ENCODE results near the gene GAS6.
"Not testable (repeated sequence)": the region's sequence is repeated elsewhere in the genome, so short reads cannot be mapped to it uniquely, and the experiment has no call there.

Gene GAS6

DNA sequence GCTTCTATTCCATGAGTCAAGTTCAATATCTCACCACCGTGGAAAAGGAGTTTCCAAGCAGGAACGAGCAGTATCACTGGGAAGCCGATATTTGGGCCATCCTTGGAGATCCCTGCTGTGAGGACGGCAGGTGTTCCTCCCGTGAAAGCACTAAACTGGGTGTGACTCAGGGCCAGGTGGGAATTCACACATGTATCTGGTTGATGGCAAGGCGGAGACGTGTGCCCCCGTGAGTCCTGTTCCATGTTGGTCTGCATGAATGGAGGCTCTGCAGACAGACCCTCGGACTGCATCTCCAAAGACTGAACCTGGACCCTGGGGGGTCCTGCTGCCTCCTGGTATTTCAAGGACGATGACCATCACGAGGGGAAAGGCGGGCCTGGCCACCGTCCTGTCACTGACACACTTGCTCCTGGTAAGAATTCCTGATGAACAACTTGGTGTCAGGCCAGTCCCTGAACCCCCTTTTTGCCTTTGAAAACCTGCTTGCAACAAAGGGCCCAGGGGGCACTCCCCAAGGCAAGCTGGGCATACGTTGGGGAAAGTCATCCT, 22.8 kb upstream of the GAS6 start:
- DNase-seq: no peak

DNA sequence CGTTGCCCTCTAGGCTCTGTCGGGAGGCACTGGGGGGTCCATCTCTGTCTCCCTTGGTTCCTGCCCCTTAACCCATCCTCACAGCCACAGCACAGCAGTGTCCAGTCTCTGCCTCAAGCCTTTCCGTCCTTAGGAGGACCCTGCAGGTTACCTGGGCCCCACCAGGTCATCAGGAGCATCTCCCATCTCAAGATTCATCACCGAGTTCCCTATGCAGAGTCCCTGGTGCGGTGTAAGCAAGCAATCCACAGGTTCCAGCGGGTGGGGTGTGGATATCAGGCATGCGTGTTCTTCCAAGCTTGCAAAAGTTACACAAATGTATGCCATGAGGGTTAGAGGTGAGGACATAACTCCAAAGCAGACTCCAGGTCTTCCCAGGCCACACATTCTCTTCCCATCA, 20.9 kb upstream of the GAS6 start:
- no peak for DNase-seq

DNA sequence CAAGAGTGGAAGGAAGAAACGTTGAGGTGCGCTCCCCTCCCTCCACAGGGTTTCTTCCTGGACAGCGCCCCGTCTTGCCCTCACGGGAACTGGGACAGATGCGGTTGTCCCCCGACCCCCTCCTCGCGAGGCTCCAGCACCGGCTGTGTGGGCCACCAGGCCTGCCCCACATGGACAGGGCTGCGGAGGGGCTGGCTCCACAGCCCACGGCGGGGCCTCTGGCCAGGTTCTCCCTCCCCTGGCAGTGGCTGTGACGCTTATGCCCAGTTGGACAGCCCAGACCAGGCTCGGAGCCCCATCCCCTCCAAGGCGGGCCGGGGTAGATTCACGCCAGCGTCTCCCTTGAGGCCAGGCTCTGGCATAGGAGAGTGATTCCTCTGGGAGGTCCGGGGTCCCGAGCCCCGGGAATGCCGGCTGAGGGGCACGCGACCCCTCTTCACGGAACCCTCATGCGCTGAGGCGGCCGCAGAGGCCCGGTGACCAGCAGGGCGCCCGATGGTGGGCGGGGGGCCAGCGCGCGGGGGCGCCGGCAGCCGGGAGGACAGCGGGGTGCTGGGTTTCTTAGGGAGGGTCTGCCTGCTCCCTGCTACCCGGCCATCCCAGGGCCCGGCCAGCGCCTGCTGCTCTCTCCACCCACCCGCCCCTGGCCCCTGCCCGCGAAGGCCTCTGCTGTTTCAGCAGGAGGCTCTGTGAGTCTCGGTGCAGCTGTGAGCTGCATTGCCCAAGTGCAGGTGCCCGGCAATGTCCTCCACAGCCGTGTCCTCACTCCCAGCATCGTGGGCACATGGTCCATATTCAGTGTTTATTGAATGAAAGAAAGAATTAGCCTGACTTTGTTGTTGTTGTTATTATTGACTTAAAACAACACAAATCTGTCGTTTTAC, 20.3 kb upstream of the GAS6 start:
- DNase-seq: no peak

DNA sequence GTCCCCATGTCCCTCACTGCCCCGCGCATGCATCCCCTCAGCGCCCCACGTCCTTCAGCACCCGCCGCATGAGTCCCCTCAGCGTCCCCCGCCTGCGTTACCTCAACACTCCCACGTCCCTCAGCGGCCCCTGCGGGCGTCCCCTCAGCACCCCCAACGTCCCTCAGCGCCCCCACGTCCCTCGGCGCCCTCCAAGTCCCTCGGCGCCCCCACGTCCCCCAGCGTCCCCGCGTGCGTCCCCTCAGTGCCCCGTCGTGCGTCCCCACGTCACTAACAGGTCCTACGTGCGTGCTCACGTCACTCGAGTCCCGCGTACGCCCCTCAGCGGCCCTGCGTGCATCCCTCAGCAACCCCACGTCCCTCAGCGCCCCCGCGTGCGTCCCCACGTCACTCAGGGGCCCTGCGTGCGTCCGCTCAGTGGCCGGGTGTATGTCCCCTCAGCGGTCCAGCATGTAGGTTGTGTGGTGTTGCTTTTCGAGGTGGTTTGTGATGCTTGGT, 19.5 kb upstream of the GAS6 start:
- no peak for DNase-seq

DNA sequence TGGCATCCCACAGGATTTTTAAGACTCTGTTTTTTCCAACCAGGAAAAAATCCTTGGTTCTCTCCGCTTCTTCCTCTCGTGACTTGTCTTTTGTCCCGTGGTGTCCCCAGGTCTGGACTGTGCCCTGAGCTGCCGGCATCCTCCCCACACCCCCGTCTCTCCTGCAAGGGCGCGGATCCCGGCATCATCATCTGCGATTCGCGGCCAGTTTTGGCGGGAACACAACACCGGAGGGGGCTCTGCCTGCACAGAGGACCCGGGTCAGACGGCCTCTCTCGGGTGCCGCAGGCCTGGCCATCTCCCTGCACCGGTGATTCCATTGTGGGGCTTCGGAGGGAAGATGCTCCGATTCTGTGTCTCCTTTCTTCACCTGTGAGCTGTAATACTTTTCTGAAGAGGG, 18.8 kb upstream of the GAS6 start:
- no peak for DNase-seq

DNA sequence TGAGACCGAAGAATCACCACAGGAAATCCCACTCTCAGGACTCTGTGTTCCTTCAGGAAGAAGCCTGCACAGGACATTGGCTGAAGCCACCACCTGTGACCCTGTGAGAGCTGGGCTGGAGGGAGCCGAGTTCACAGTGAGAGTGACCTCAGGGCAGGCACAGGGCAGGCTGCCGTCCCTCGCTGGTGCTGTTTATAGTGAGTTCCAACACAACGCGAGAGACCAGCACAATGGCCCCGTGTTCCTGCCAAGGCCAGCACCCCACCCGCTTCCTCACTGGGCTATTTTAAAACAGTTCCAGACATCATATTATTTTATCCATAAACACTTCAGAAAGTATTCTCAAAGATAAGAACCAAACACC, 18.4 kb upstream of the GAS6 start:
- DNase-seq: no peak

DNA sequence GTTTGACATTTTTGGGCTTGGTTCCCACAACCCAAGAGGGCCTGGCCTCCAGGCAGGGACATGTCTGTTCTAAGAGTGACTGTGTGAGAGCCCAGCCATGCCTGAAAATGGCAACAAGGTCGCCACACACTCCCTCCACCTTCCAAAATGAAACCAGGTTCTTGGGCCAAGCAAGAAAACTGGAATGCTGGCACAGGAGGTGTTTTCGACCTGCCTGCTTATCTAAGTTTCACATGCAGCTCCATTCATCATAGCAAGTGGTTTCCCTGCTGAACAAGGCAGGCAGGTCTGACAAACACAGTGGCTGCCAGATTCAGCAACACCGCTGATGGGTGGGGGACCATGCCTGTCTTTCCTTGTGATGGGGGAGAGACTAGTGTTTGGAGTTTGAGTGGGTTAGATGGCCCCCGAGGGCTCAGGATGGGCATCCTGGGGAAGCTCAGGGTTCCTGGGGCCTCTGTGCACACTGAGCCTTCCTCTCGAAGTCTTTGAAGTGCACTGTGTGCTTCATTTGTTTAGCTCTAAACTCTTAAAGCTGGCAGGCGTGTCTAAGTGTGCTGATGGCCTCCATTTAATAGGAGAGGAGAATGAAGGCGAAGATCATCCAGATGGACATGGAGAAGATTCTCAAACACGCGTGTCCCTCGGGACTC, 17.9 kb upstream of the GAS6 start:
- no peak for DNase-seq

DNA sequence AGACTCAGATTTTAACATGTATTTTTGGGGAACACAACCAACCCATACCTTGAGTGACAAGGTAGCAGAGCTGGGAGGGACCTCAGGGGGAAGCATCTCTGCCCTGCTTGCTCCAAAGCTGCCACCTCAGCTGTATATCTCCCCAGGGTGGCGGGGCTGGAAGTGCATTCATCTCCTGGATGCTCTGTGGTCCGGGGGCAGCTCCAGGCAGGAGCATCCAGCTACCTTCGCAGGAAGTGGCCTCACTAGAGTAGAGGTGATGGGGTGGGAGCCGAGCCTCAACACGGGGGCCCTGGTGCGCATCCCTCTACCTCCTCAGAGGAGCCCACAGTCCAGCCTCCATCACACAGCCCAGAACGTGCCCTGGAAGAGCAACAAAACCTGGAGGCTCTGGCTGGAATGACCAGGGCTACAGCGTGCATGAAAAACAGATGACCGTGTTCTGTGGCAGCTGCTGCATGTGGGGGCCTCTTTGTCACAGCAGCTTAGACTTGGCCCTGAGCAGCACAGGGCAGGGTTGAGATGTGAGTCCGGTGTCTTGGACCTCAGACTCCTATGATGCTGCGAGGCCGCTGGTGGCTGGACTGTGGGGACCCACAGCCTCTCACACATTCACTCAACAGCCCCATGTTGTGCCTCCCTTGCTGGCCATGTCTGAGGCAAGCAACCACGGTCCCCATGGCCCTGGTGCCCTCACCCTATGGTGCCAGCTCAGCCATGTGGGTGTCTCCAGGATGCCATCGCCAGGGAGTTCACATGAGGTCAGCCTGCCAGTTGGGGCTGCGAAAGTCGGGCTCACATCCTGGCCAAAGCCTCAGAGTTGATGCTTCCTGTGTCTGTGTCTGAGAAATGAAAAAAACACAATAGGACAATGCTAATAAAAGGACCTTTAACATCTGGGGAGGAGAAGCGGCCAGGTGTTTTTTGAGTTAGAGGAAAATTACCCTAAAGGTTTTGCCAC, 17.1 kb upstream of the GAS6 start:
- DNase-seq: no peak

DNA sequence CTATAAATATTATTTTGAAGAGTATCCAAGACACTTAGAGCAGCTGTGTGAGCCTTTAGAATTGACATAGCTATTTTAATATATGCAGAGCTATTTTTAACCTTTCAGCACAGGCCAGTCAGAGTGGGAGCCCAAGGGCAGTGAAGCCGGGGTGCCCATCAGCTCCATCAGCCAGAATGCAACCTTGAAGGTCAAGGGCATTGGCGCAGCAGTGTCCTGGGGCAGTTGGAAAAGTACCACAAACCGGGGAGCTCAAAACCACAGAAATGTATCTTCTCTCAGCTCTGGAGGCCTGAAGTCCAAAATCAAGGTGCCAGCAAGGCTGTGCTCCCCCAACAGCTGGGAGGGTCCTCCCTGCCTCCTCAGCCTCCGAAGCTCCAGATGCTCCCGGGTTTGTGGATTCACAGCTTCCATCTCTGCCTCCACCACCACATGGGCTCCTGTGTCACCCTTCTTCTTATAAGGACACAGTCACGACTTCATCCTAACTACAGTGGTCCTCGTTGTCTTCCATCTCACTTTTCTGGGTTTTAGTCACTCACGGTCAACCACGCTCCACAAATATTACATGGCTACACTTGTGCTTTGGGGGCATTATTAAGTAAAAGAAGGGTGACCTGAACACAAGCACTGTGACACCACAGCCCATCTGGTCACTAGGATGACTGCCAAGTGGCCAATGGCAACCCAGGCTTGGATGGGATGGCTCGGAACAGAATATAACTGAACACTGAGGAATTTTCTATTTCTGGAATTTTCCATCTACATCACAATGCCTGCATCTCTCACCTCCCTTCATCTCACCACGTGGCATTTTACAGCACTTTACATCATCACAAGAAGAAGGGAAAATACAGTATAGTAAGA, 15.9 kb upstream of the GAS6 start:
- DNase-seq: no peak

DNA sequence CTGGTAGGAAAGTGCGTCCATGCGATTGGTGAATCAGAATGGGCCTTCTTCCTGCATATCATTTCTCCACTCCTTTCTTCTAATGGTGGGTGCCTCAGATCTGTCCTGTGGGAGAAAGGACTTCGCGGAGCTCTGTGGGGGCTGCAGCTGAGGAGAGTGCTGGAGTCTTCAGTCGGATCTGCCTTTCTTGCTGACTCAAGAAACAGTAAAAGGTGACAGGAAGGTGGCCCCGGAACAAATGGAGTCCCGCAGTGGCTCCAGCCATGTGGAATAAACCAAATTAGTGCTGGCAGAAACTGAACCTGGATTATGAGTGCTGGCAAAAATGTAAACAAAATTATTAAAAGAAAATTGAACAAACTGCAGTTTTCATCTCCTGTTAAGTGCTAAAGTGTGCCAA, 15.1 kb upstream of the GAS6 start:
- DNase-seq: no peak

DNA sequence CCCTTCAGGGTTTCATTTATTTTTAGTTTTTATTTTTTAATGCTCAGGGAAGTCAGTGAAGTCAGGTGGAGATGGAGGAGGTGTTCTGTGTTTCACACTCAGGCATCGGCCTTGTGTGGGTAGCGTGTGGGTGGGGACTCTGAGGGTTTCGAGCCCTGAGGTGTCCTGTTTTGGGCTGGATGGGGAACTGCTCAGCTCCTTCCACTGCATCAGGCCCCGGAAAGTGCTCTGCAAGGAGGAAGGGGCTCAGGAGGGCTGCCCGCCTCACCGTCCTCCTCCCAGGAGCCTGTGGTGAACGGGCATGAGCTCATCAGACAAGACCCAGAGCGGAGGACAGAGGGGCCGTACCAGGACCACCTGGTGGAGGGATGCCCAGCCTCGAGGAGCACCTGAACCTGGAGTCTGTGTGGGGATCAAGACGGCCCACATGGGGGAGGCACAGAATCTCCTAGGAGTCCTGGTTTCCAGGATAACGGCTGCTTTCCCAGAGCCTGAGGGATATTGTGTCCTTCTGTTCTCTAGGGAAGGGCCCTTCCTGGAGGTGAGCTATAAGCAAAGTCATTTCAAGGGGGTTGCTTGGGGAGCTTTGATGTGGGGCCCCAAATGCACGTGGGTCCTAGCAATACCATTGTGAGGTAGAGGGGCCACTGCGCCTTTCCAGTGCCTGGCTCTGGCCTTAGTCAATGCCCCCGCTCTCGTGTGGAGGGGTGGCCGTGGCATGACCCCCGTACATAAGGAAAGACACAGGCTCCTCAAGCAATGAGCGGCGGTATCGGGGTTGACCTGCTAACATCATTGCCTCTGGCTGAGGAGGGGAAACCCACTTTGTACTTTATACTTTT, 13.5 kb upstream of the GAS6 start:
- no peak for DNase-seq

DNA sequence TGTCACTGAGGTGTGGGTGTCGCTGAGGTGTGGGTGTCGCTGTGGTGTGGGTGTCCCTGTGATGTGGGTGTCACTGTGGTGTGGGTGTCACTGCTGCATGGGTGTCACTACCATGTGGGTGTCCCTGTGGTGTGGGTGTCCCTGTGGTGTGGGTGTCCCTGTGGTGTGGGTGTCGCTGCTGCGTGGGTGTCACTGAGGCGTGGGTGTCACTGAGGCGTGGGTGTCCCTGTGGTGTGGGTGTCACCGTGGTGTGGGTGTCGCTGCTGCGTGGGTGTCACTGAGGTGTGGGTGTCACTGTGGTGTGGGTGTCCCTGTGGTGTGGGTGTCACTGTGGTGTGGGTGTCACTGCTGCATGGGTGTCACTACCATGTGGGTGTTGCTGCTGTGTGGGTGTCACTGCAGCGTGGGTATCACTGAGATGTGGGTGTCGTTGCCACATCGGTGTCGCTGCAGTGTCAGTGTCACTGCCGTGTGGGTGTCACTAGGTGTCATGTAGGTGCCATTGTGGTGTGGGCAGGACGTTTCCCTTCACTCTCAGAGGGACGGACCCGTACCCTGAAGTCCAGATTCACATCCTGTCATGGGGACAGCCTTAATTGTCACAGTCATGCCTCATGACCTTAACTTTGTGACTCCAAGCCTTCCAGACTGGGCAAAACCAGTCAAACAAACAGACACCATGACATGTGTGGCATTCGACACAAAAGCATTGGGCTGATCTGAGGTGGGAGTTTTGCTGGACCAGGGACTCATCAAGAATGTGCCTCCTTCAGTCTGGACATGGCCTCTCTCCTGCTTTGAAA, 12.7 kb upstream of the GAS6 start:
- DNase-seq: no peak

DNA sequence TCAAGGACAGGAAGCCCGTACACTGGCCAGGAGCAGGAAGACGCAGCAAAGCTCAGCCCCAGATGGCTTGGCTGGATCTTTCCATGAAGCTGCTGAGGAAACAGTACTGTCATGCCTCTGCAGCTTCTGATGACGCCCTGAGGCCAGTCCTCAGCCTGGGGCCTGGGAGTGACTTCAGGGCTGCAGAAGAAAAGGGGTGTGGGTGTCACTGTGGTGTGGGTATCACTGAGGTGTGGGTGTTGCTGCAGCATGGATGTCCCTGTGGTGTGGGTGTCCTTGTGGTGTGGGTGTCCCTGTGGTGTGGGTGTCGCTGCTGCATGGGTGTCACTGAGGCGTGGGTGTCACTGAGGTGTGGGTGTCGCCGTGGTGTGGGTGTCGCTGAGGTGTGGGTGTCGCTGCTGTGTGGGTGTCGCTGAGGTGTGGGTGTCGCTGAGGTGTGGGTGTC, 12.0 kb upstream of the GAS6 start:
- DNase-seq: no peak

DNA sequence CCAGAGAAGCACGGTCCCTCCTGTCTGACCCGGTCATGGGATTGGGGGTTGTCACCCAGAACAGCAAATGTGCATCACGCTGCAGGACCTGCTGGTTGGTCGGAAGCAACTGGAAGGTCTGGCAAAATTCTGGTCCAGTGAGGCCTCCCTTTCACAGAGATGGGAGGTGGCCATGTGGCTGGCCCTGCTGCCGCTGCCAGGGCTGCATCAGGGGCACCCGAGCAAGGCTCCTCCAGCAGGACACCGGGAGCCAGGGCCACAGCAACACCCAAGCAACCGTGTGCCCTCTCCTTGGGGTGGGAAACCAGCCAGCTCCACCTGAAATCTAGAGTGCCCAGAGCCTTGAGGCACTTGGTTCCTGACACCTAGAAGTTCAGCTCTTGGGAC, 11.5 kb upstream of the GAS6 start:
- no peak for DNase-seq

DNA sequence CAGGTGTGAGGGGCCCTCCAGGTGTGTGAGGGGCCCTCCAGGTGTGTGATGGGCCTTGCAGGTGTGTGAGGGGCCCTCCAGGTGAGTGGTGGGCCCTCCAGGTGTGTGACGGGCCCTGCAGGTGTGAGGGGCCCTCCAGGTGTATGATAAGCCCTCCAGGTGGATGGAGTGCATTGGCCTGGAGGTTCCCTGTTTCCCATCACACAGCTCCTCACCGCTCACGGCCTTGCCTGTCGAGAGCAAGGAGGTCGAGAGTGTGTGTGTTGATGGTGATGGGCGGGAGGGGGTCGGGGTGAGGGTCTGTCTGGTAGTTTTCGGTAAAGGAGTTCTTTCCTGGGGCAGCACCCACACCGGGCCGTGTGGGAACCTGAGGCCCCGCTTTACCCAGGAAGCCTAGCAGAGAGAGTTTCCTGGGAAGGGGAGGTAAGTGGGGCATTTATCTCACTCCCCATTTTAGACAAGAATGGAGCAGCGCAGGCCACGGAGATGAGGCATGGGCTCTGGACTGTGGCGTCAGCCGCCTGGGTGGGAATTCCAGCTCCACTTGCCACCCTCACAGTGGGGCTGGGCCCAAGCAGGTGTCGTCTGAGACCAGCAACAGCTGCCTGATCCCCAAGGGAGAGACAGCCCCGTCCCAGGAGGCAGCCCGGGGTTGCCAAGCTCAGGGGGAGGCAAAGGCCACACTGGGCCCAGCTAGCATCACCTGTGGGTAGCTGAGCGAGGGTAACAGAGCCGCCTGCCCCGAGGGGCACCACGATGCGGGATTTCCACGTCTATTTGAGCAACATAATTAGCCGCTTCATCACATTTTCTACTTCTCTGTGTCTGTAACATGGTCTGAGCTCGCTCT, 10.9 kb upstream of the GAS6 start:
- no peak for DNase-seq

DNA sequence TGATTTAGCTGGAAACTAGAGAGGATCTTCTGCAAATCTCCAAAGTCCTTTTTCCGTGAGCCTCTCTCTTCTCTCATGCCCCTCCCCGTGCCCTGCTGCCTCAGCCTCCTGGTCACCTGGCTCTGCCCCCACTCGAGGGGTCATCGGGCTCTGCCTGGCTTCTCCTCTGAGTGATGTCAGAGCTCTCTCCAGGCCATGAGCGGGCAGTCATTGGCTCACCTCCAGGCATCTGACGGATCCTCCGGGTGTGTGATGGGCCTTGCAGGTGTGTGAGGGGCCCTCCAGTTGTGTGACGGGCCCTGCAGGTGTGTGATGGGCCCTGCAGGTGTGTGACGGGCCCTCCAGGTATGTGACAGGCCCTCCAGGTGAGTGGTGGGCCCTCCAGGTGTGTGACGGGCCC, 10.3 kb upstream of the GAS6 start:
- DNase-seq: no peak

DNA sequence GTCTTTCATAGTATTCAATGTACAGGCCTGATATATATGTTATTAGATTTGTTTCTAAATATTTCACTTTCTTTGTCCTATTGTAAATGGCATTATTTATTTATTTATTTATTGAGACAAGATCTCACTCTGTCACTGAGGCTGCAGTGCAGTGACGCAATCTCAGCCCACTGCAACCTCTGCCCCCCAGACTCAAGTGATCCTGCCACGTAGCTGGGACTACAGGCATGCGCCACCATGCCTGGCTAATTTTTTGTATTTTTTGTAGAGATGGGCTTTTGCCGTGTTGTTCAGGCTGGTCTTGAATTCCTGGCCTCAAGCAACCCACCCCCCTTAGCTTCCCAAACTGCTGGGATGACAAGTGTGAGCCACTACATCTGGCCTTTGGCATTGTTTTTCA, 5.4 kb upstream of the GAS6 start:
- DNase-seq: no peak

DNA sequence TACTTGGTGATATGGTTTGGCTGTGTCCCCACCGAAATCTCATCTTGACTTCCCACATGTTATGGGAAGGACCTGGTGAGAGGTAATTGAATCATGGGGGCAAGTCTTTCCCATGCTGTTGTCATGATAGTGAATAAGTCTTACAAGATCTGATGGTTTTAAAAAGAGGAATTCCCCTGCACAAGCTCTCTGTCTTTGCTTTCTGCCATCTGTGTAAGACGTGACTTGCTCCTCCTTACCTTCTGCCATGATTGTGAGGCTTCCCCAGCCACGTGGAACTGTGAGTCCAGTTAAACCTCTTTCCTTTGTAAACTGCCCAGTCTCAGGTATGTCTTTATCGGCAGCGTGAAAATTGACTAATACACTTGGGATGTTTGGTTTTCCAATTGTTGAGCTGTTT, 4.0 kb upstream of the GAS6 start:
- DNase-seq: not testable (repeated sequence)

DNA sequence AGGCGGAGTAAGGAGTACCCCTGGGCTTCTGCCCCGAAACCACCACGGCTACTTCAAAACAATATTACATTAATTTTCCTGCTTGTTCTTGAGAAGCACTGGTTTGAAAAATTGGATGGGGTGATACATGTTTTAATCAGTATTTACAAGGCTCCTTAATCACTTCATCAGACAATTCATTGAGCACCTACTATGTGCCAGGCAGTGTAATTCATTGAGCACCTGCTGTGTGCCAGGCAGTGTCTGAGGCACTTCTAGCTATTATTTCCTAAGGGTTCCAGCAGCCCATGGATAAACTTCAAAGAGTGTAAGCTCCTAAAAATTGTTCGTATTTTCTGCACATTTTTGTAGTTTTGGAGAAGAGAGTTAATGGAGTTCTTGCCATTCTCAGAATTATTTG, 1.6 kb upstream of the GAS6 start:
- no peak for DNase-seq

All from EL (cell line).